Stimulated activated memory B cell treated with anti-CD40 and anti-IgM and Interleukin-4, amounts not matched to agents 10 μg/mL and 1 μg/mL and 100 μg/mL, for 72 hours (primary cell): ENCODE measurements around the gene MSANTD1.

Source experiments
- ATAC-seq: fragments of 150-1000 bp; cut with Tn5 transposase; 2 replicates; pipeline ENCODE4 v1.10.0; 2021
- H3K27ac Mint-ChIP-seq: one replicate; pipeline ENCODE4 v1.8.0; 2022; ENCODE audit warnings: mild to moderate bottlenecking, mixed read lengths
- H3K27me3 Mint-ChIP-seq: one replicate; pipeline ENCODE4 v1.8.0; 2022; ENCODE audit warnings: mixed read lengths
- H3K36me3 Mint-ChIP-seq: one replicate; pipeline ENCODE4 v1.8.0; 2022; ENCODE audit warnings: mixed read lengths
- H3K4me1 Mint-ChIP-seq: one replicate; pipeline ENCODE4 v1.8.0; 2022; ENCODE audit warnings: mixed read lengths
- H3K4me3 Mint-ChIP-seq: one replicate; pipeline ENCODE4 v1.8.0; 2022; ENCODE audit warnings: mild to moderate bottlenecking, moderate library complexity, mixed read lengths
- H3K9me3 Mint-ChIP-seq: one replicate; pipeline ENCODE4 v1.8.0; 2022; ENCODE audit warnings: mixed read lengths

The MSANTD1 gene

DNA sequence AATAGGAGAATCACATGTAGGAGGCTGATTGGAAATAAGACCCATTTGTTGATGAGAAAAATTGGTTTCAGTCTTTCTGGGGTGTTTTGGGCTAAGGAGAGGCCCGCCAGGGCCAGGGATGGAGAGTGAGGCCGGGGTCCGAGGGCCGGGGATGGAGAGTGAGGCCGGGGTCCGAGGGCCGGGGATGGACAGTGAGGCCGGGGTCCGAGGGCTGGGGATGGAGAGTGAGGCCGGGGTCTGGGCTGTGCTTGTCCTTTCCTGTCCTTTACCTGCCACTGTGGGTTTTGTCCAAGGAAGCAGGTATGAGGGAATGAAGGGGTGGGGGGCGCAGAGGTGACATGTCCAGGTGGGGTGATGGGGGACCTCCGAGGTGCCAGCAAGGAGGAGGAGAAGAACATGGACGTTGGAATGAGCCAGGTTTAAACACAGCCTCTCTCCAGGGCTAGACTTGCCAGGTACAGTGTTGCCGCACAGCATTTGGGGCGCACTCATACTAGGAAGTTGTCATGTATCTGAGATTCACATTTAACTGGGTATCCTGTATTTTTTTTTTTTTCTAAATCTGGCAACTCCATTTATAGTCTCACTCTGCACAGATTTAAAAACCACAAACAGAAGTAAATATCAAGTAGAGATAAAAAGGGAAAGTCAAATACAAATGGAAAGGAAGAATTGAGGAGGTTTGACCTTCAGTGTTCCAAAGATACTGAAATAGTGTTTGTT, 52.7 kb downstream of the MSANTD1 start:
- H3K27me3 Mint-ChIP-seq = peaks cover 24% of the 10 kb centered on the region
- peaks cover 36% of the 10 kb centered on the region for H3K4me1 Mint-ChIP-seq
- peak overlapping the region; percentile 66 for H3K27ac Mint-ChIP-seq
- no peaks in the 10 kb centered on the region for H3K36me3 Mint-ChIP-seq
- no peak for ATAC-seq
- H3K9me3 Mint-ChIP-seq = peaks cover 3% of the 10 kb centered on the region
- H3K4me3 Mint-ChIP-seq = no peak overlapping the region

DNA sequence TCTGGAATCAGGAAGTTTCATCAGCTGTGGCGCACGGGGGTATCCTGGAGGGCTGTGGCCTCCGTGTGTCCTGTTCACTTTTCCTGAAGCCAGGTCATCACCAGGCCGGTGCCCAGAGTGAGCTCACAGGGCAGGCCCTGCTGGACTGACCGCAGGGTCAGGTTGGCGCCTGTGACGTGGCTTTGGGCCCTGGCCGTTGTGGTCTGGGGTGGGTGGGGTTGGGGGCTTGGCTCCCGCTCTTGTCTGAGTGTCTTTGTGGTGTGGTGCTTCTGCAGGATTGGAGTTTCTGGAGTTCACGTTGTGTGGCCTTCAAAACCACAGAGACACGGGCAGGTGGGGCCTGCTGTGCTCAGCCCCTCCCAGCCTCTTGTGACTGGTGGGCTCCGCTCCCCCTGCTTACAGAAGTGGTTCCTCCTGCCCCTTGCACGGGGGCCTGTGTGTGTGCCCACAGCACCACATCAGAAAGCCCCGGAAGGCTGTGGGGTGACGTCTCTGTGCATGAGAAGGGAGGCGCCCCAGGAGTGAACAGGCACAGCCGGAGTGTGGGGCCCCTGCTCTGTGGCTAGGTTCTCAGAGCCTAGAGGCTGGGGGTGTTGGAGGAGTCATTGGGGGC, 53.3 kb downstream of the MSANTD1 start:
- H3K36me3 Mint-ChIP-seq = no peaks in the 10 kb centered on the region
- ATAC-seq = peak; percentile 82
- peak overlapping the region; percentile 54 for H3K4me3 Mint-ChIP-seq
- peaks cover 24% of the 10 kb centered on the region for H3K27me3 Mint-ChIP-seq
- peaks cover 36% of the 10 kb centered on the region for H3K4me1 Mint-ChIP-seq
- peaks cover 3% of the 10 kb centered on the region for H3K9me3 Mint-ChIP-seq
- H3K27ac Mint-ChIP-seq = peak overlapping the region; percentile 66

DNA sequence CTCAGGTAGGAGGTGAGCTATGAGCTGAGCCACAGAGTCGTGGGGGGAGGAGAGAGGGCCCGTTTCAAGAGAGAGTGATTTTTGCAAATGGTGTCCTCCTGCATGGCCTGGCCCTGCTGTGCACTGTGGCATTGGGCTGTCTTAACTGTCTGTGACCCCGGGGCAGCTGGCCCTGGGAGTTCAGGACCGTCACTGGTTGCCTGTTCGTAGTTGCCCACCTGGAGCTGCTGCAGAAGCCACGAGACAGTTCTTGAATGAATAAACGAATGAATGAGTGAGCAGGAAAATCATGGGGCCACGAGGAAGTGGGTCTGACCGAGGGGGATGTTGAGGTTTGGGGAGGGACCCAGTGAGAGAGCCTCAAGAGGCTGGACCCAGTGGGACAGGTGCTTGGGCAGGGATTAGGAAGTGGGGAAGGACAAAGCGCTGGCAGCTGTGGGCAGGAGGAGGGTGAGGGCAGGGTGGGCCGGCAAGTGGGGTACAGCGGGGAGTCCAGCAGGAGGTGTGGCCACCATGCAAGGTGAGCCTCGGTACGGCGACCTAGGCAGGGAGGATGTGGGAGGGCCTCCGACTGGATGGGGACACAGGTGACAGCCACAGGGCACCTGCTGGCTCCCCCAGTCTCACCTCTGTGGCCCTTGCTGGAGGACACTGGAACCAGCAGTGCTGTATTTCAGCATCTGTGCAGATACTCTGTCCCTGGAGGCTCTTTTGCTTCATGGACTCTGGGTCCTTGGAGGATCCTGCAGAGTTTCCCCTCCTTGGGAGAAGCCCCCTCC, 54.0 kb downstream of the MSANTD1 start:
- Mint-ChIP-seq H3K27me3 (peaks cover 24% of the 10 kb centered on the region), H3K9me3 (no peaks in the 10 kb centered on the region), H3K27ac (peak overlapping the region; percentile 66), H3K36me3 (no peaks in the 10 kb centered on the region), H3K4me3 (peak overlapping the region; percentile 54), H3K4me1 (peaks cover 36% of the 10 kb centered on the region)
- peak; percentile 40 for ATAC-seq

DNA sequence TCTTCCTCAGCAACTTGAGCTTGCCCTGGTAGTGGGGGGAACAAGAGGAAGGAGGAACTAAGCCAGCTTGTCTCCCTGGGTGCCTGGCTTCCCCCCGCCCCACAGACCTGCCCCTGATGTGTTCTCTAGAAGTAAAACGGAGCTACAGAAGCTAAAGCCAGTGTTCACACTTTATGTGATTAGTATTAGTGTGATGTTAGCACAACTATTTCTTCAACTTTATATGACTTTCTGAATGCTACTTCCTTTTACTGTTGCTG, 54.5 kb downstream of the MSANTD1 start:
- H3K27me3 Mint-ChIP-seq = peaks cover 26% of the 10 kb centered on the region
- no peak overlapping the region for H3K4me3 Mint-ChIP-seq
- H3K27ac Mint-ChIP-seq = no peak overlapping the region
- H3K36me3 Mint-ChIP-seq = no peaks in the 10 kb centered on the region
- peaks cover 36% of the 10 kb centered on the region for H3K4me1 Mint-ChIP-seq
- ATAC-seq = no peak
- no peaks in the 10 kb centered on the region for H3K9me3 Mint-ChIP-seq

DNA sequence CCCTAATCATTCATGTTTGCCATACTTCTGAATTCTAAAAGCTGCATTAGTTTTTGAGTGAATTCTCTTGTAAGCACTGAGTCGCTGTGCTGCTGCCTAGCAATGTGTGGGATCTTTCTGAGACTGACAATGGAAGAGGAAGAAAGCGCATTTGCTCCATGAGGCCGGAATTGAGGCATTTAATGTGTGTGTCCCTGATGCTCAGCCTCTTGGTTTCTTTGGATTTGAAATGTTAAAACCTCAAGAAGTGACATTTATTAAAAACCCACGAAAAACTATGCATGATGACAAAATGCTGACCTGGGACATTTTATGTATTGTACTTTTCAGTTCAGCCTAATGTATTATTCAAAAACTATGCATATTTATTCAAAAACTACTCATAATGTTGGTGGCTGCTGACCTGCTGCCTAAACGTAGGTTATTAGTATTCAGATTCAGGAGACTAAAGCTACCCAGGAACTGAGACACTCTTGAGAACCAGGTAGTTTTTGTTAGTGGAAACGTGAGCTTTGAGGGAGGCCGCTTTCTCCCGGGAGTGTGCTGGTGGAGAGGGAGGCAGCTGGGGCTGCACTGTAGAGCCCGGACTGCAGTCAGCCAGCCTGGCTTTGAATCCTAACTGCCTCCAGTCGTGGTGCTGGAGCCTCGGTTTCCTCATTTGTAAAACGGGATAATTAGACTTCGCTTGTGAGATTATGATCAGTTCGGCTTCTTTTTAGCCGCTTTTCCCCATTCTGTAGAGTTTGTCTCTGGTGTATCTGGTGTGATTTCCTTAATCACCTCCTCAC, 55.2 kb downstream of the MSANTD1 start:
- H3K27ac Mint-ChIP-seq = no peak overlapping the region
- ATAC-seq = no peak
- H3K4me3 Mint-ChIP-seq = no peak overlapping the region
- H3K9me3 Mint-ChIP-seq = no peaks in the 10 kb centered on the region
- no peaks in the 10 kb centered on the region for H3K36me3 Mint-ChIP-seq
- peaks cover 36% of the 10 kb centered on the region for H3K4me1 Mint-ChIP-seq
- peaks cover 32% of the 10 kb centered on the region for H3K27me3 Mint-ChIP-seq

DNA sequence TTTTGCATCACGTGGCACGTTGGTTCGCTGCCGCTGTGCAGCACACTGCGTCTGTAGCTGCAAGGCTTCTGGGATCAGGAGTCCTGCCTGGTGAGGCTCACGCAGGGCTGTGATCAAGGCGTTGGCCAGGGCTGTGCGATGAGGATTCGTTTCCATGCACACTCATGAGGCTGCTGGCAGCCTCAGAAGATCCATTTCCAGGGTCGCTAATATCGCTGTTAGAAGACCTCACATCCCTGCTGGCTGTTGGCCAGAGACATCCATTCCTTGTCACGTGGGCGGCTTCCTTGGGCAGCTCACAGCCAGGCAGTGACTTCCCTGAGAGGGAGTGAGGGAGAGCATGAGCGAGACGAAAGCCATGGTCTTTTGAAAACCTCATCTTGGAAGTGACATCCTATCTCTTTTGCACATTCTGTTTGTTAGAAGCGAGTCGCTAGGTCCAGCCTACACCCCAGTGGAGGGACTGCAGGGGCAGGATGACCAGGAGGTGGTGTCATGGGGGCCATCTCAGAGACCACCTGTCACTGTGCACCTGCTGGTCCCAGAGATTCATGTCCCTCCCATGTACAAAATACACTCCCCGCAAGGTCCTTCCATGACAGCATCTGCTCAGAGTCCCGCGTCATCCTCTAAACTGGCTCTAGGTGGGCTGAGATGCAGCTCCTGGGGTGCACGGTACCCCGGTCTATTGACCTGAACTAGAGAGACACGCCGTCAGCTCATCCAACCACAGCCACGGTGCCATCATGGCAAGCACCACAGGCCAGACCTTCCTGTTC, 56.1 kb downstream of the MSANTD1 start:
- Mint-ChIP-seq H3K9me3 (no peaks in the 10 kb centered on the region), H3K36me3 (no peaks in the 10 kb centered on the region), H3K4me1 (peaks cover 36% of the 10 kb centered on the region), H3K4me3 (no peak overlapping the region), H3K27me3 (peaks cover 41% of the 10 kb centered on the region), H3K27ac (no peak overlapping the region)
- no peak for ATAC-seq

DNA sequence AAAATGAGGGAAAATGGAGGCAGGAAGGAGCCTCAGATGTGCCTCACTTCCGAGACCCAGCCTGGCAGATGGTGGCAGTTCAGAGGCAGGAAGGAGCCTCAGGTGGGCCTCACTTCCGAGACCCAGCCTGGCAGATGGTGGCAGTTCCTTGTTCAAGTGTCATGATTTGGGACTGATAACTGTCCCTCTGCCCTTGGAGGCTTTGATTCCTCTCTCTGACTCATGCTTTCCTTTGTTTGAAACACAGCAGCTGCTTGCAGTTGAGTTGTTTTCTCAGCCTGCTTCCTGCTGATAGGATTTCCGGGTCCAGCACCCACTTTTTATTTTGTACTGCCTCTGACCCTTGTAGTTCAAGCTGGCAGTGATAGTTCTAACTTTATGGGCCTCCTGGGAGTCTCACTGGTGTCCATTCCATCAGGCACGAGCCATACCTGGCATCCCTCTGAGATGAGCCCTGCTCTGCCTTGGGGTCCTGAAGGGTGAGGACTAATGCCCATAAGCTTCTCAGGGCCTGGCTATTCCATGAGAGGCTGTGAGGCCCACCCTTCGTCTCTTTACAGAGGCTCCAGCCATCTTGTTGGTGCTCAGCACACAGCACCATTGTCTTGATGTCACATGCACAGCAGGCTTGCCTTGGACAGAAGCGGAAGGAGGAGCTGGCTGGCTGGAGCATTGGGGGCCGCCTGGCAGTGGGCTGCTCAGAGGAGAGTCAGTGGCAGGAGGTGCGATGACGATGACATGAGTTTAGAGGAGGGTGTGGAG, 56.8 kb downstream of the MSANTD1 start:
- H3K27me3 Mint-ChIP-seq = peaks cover 42% of the 10 kb centered on the region
- H3K4me1 Mint-ChIP-seq = peaks cover 36% of the 10 kb centered on the region
- ATAC-seq = no peak
- H3K27ac Mint-ChIP-seq = no peak overlapping the region
- H3K4me3 Mint-ChIP-seq = no peak overlapping the region
- no peaks in the 10 kb centered on the region for H3K36me3 Mint-ChIP-seq
- no peaks in the 10 kb centered on the region for H3K9me3 Mint-ChIP-seq
